Activated T-cell treated with anti-CD3 and anti-CD28 coated beads, Interleukin-2, amount 50 U/mL, for 1 hour (primary cell): ENCODE results near the gene ZNF524.

Experiments used
- DNase-seq: peaks from one replicate; pipeline ENCODE4 v3.0.0-alpha.2; 2020

The ZNF524 gene

GRCh38 chr19:55643887-55644176 is 43.7 kb downstream of the ZNF524 start:
- DNase-seq, result no peak

GRCh38 chr19:55644191-55644833 is 44.2 kb downstream of the ZNF524 start:
- no peak for DNase-seq

GRCh38 chr19:55644842-55645511 is 44.9 kb downstream of the ZNF524 start:
- DNase-seq, result no peak

DNA sequence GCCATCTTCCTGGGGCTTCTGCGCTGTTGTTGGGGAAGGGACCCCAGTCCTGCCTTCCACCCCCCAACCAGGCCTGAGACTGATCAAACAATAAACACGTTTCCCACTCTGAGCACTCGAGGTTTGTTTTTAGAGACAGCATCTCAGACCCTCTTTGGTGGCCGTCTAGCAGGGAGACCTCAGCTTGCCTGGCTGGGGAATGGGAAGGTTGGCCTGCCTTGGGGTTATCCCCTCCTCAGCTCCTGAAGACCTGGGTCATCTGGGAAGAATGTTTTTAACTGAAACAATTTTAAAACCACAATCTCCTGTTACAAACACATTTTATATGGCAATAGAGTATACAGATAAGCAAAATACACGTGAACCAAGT is 45.4 kb downstream of the ZNF524 start:
- no peak for DNase-seq

GRCh38 chr19:55646889-55647731 is 47.0 kb downstream of the ZNF524 start:
- DNase-seq, result no peak

GRCh38 chr19:55647732-55648584 is 47.9 kb downstream of the ZNF524 start, which contains the start of gene CCDC106:
CCDC106 (plus strand) TSS chr19:55648212; CDS start chr19:55649047, 835 bp downstream.
- DNase-seq, result peak; percentile 72

DNA sequence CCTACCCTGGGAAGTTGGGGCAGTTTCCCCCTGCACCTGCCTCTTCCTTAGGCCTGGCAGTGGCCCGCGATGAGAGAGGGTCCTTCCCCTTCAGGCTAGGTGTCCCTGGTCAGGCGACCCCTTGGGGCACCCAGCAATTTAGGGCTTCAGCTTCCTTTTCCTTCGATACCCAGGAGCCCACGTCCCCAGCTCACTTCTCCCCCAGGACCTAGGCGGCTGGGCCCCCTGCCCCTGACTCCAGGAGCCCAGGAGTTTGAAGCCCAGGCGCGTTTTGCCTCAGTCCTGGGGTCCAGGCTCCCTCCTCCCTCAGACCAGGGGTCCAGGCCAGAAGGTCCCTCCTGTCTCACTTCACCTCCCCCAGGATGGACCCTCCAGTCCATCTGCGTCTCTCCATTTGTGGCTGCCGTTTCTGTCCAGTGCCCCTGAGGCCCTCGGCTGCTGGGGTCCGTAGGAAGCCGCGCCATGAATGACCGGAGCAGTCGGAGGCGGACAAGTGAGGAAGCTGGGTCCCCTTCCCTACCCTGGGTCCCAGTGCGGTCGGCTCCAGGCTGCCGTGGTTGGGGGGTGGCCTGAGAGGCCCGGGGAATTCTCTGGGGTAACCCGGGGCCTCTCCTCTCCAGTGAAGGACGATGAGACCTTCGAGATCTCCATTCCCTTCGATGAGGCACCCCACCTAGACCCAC is 48.6 kb downstream of the ZNF524 start:
- no peak for DNase-seq

- no peak for DNase-seq
These were observed 49.4 kb downstream of the ZNF524 start for GRCh38 chr19:55649268-55650125.

DNA sequence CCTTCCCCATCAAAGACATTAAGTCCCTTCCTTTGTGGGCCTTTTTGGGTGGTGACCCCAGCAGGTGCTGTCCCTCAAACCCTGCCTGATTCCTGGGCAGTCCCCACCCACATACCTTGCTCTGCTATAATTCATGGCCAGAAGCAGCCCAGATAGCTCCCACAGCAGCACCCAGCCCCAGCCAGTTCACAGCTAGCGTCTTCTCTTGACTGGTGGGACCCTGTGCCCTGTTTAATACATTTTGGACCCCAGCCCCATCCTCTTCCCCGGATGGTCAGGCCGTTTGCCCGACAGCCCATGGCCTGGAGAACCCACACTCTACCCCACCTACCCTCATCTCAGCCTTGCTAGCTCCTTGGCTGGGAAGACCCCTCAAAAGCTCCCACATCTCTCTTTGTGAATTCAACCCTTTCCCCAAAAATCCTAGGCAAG is 50.1 kb downstream of the ZNF524 start:
- no peak for DNase-seq

GRCh38 chr19:55650602-55651230 is 50.6 kb downstream of the ZNF524 start:
- DNase-seq, result no peak

DNA sequence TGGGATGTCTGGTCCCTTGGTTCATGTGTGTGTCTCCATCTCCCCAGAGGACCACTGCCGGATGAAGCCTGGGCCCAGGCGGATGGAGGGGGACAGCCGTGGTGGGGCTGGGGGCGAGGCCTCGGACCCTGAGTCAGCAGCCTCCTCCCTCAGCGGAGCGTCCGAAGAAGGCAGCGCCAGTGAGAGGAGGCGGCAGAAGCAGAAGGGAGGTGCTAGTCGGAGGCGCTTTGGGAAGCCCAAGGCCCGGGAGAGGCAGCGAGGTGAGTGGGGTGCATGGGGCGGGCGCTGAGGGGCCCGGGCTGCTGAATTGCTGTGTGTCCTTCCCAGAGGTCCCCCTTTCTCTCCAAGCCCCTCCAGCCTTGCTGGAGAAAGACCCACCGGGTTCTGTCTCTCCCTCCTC is 51.1 kb downstream of the ZNF524 start:
- DNase-seq, result no peak

GRCh38 chr19:55652311-55653128 is 52.4 kb downstream of the ZNF524 start:
- DNase-seq, result no peak
